Gastrocnemius medialis (tissue), 4 donors: ENCODE results near the gene CTCF.

ENCODE experiments used
- CTCF ChIP-seq, 5 experiments: fragments of 450-650 bp in 3 of 5; fragments of 200-600 bp in 2 of 5; sonication (generic) in 2 of 5; IDR thresholded peaks in 4 of 5; conservative IDR thresholded peaks in 1 of 5; 1 replicate in 4 of 5; 2 replicates in 1 of 5; pipeline ENCODE4 v1.5.1; 2016 to 2019; ENCODE audit warnings: antibody characterized with exemption in 5 of 5, mild to moderate bottlenecking in 3 of 5, moderate library complexity in 3 of 5
- POLR2A ChIP-seq, 2 donors: fragments of 450-650 bp; IDR thresholded peaks; one replicate each; pipeline ENCODE4 v1.6.1; 2017; ENCODE audit warnings: antibody characterized with exemption in 2 of 2, mild to moderate bottlenecking in 2 of 2, moderate library complexity in 2 of 2

- TF ChIP-seq CTCF (IDR thresholded peaks at IDR 0.05 in 4 of 5, conservative IDR thresholded peaks at IDR 0.05 in 1 of 5) (no peak), POLR2A (IDR thresholded peaks at IDR 0.05) (no peak)
Measured at GRCh38 chr16:67561501-67561823, 864 bp upstream of the CTCF start.
